Stimulated activated CD4-positive, alpha-beta T cell treated with anti-CD3 and anti-CD28 coated beads, Interleukin-2, amount 100 ng/mL, for 4 hours (primary cell): ENCODE measurements around the gene REXO1.

Experiments
- DNase-seq: peaks from one replicate; pipeline ENCODE4 v3.0.0-alpha.2; 2020; ENCODE audit warnings: low read depth

REXO1 gene

GRCh38 chr19:1790054-1790792 lies 58.1 kb downstream of the REXO1 start:
- no peak for DNase-seq

- no peak for DNase-seq
Measured at GRCh38 chr19:1789261-1790041, 58.8 kb downstream of the REXO1 start.

GRCh38 chr19:1787116-1787515 lies 61.2 kb downstream of the REXO1 start:
- no peak for DNase-seq

GRCh38 chr19:1786668-1787067 lies 61.6 kb downstream of the REXO1 start:
- DNase-seq, result no peak

- DNase-seq, result no peak
Measured at GRCh38 chr19:1785310-1785709, 63.0 kb downstream of the REXO1 start.

- DNase-seq, result no peak
Measured at GRCh38 chr19:1783874-1784273, 64.4 kb downstream of the REXO1 start.

- DNase-seq, result no peak
Measured at GRCh38 chr19:1783354-1783753, 64.9 kb downstream of the REXO1 start.

GRCh38 chr19:1782521-1782920 lies 65.8 kb downstream of the REXO1 start:
- DNase-seq, result no peak

- no peak for DNase-seq
Measured at GRCh38 chr19:1780272-1780958, 67.9 kb downstream of the REXO1 start.

- DNase-seq, result no peak
Measured at GRCh38 chr19:1779574-1779973, 68.7 kb downstream of the REXO1 start.

GRCh38 chr19:1777149-1777548 lies 71.1 kb downstream of the REXO1 start:
- no peak for DNase-seq

- DNase-seq, result no peak
Measured at GRCh38 chr19:1776606-1777147, 71.6 kb downstream of the REXO1 start.

- no peak for DNase-seq
Measured at GRCh38 chr19:1775951-1776605, 72.2 kb downstream of the REXO1 start.

GRCh38 chr19:1774989-1775772 lies 73.1 kb downstream of the REXO1 start:
- DNase-seq, result no peak

- no peak for DNase-seq
Measured at GRCh38 chr19:1773184-1773583, 75.1 kb downstream of the REXO1 start.

GRCh38 chr19:1770866-1771576 lies 77.3 kb downstream of the REXO1 start:
- DNase-seq, result no peak

- DNase-seq, result no peak
Measured at GRCh38 chr19:1769645-1769985, 78.7 kb downstream of the REXO1 start.

GRCh38 chr19:1768918-1769644 lies 79.2 kb downstream of the REXO1 start:
- no peak for DNase-seq

- no peak for DNase-seq
Measured at GRCh38 chr19:1768248-1768647, 80.0 kb downstream of the REXO1 start.

- peak; percentile 36 for DNase-seq
Measured at GRCh38 chr19:1767464-1767933, 80.8 kb downstream of the REXO1 start.
